Adrenal gland (tissue), 5 donors: ENCODE data around the gene SPEF1.

Source experiments
- CTCF ChIP-seq, 6 experiments: fragments of 450-650 bp in 4 of 6; fragments of 200-600 bp in 2 of 6; sonication (generic) in 1 of 6; IDR thresholded peaks; 1 replicate in 5 of 6; 2 replicates in 1 of 6; pipeline versions ENCODE4 v1.5.1 to v1.8.0; 2016 to 2021; ENCODE audit warnings: antibody characterized with exemption in 6 of 6, mild to moderate bottlenecking in 2 of 6, moderate library complexity in 1 of 6
- POLR2A ChIP-seq, 2 donors: fragments of 450-650 bp; IDR thresholded peaks; one replicate each; pipeline ENCODE4 v1.6.1; 2017; ENCODE audit warnings: antibody characterized with exemption in 2 of 2, mild to moderate bottlenecking in 2 of 2, moderate library complexity in 1 of 2
- donor health status: DM: no; HTN: no; CAD: no.

DNA sequence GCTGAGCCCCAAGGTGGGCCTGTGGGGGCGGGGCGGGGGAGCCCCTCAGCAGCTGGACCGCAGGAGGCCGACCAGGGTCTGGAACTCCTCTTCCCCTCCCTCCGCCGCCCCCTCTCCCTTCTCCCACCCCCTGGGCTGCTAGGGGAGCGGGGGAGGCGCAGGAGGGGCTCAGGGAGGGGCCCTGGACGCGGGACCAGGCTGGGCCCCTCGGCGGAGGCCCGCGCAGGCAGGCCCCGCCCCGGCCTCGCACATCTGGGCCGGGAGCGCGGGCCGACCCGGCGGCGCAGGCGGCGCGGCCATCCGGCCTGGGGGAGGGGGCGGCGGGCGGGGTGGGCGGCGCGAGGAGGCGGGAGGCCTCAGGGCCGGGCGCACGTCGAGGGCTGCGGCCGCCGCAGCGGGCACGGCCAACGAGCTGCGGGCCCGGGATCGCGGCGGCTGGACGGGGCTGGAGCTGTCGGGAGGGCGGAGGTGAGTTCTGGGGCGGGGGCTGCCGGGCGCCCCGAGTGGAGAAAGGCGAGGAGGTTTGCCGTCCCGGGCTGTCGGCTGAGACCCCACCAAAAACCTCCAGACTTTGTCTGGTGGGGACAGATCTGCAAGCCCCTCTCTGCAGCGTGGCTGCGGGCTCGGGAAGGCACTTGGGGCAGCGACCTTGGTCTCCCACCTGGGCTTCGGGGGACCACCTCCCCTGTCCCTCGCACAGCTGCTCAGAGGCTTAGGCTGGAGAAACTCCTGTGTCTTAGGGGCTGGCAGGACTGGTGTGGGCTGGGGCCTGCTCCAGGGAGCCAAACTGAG lies 48.7 kb downstream of the SPEF1 start, which contains the start of gene HSPA12B:
- no peak for TF ChIP-seq CTCF (IDR thresholded peaks at IDR 0.05)
- no peak for TF ChIP-seq POLR2A (IDR thresholded peaks at IDR 0.05)
